Measurements from ENCODE around the gene EIF2B1.

EIF2B1 gene

DNA sequence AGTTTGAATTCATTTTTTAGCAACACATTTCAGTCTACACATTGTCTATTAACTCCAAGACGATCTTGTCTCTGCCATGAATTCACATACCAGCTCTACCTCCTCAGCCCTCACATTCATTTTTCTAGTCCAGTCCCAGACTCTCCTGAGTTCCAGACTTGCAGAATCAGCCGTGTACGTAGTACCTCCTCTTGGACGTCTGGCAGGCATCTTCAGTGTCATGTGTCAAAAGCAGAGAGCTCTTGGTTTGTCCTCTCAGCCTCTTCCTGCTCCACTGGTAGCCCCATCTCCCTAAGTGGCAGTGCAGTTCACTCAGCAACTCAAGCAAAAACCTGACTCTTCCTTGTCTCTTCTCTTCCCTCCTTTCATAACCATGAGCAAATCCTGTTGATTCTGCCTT, 22.9 kb upstream of the EIF2B1 start (continued):
- TF ChIP-seq ZNF133 (tag by site-specific recombination; IDR thresholded peaks at IDR 0.05) (no peak), ZNF639 (tag by site-specific recombination; IDR thresholded peaks at IDR 0.05) (no peak), CTCF (tag by site-specific recombination; IDR thresholded peaks at IDR 0.05) (no peak), ZNF157 (tag by site-specific recombination; IDR thresholded peaks at IDR 0.05) (no peak), ZNF677 (tag by site-specific recombination; IDR thresholded peaks at IDR 0.05) (no peak), ZNF202 (tag by site-specific recombination; IDR thresholded peaks at IDR 0.05; ENCODE audit: borderline replicate concordance) (no peak), SCRT2 (tag by site-specific recombination; IDR thresholded peaks at IDR 0.05) (no peak), ZFP3 (tag by site-specific recombination; IDR thresholded peaks at IDR 0.05; ENCODE audit: low read depth) (no peak), ZNF146 (tag by site-specific recombination; IDR thresholded peaks at IDR 0.05) (no peak), SP2 (tag by site-specific recombination; IDR thresholded peaks at IDR 0.05) (no peak), ZBTB8A (tag by site-specific recombination; IDR thresholded peaks at IDR 0.05) (no peak)

- POLR2A ChIA-PET, result no interaction called here
- CTCF ChIA-PET, result no interaction called here
These were observed 21.9 kb upstream of the EIF2B1 start for GRCh38 chr12:123655420-123655819.

More at GRCh38 chr12:123655420-123655819, 21.9 kb upstream of the EIF2B1 start:
- Histone ChIP-seq H3K9me3 (ENCODE audit: control insufficient read depth, insufficient read depth, low read depth, low read length) (no peaks in the 10 kb centered on the region), H3K4me3 (ENCODE audit: low read depth, low read length) (no peak overlapping the region), H3K27ac (ENCODE audit: extremely low read depth, low read depth, low read length) (no peak overlapping the region), H3K36me3 (ENCODE audit: control insufficient read depth in 2 of 2, insufficient read depth in 1 of 2, low read length in 2 of 2) (peaks cover 73 to 88% of the 10 kb centered on the region in 2 experiments), H3K4me1 (ENCODE audit: control insufficient read depth, insufficient read depth, low read length) (no peaks in the 10 kb centered on the region)
- TF ChIP-seq, protein P1, sequence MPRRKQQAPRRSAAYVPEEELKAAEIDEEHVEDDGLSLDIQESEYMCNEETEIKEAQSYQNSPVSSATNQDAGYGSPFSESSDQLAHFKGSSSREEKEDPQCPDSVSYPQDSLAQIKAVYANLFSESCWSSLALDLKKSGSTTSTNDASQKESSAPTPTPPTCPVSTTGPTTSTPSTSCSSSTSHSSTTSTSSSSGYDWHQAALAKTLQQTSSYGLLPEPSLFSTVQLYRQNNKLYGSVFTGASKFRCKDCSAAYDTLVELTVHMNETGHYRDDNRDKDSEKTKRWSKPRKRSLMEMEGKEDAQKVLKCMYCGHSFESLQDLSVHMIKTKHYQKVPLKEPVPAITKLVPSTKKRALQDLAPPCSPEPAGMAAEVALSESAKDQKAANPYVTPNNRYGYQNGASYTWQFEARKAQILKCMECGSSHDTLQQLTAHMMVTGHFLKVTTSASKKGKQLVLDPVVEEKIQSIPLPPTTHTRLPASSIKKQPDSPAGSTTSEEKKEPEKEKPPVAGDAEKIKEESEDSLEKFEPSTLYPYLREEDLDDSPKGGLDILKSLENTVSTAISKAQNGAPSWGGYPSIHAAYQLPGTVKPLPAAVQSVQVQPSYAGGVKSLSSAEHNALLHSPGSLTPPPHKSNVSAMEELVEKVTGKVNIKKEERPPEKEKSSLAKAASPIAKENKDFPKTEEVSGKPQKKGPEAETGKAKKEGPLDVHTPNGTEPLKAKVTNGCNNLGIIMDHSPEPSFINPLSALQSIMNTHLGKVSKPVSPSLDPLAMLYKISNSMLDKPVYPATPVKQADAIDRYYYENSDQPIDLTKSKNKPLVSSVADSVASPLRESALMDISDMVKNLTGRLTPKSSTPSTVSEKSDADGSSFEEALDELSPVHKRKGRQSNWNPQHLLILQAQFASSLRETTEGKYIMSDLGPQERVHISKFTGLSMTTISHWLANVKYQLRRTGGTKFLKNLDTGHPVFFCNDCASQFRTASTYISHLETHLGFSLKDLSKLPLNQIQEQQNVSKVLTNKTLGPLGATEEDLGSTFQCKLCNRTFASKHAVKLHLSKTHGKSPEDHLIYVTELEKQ (tag by site-specific recombination; IDR thresholded peaks at IDR 0.05; ENCODE audit: borderline replicate concordance), result no peak
- TF ChIP-seq HOXC10 (CRISPR knock-in tag; IDR thresholded peaks at IDR 0.05) (no peak), ZNF404 (tag by site-specific recombination; IDR thresholded peaks at IDR 0.05) (no peak), GLIS2 (tag by site-specific recombination; IDR thresholded peaks at IDR 0.05) (no peak), AEBP2 (tag by site-specific recombination; IDR thresholded peaks at IDR 0.05; ENCODE audit: borderline replicate concordance) (no peak), ZNF624 (tag by site-specific recombination; IDR thresholded peaks at IDR 0.05) (no peak), ZNF394 (tag by site-specific recombination; IDR thresholded peaks at IDR 0.05; ENCODE audit: borderline replicate concordance) (no peak), ZNF37A (tag by site-specific recombination; IDR thresholded peaks at IDR 0.05) (no peak)
